SW480 (cell line): ENCODE measurements around the gene LRRC23.
A peak's percentile ranks its signal among the peaks of the same experiment; 100 is the strongest.

Experiments used
- DNase-seq: peaks from one replicate; pipeline ENCODE4 v3.0.0-alpha.2; 2016; ENCODE audit warnings: low spot score

Gene LRRC23

GRCh38 chr12:6925540-6926279 is 21.1 kb downstream of the LRRC23 start:
- DNase-seq = peak; percentile 90

GRCh38 chr12:6927379-6928021 is 22.9 kb downstream of the LRRC23 start, which contains the start of gene ATN1:
ATN1 (plus strand) TSS chr12:6927959; CDS start chr12:6934002, 6,043 bp downstream.
- DNase-seq = peak; percentile 75

GRCh38 chr12:6928022-6928702 is 23.5 kb downstream of the LRRC23 start:
- DNase-seq = no peak

GRCh38 chr12:6928703-6929407 is 24.2 kb downstream of the LRRC23 start:
- DNase-seq = no peak

DNA sequence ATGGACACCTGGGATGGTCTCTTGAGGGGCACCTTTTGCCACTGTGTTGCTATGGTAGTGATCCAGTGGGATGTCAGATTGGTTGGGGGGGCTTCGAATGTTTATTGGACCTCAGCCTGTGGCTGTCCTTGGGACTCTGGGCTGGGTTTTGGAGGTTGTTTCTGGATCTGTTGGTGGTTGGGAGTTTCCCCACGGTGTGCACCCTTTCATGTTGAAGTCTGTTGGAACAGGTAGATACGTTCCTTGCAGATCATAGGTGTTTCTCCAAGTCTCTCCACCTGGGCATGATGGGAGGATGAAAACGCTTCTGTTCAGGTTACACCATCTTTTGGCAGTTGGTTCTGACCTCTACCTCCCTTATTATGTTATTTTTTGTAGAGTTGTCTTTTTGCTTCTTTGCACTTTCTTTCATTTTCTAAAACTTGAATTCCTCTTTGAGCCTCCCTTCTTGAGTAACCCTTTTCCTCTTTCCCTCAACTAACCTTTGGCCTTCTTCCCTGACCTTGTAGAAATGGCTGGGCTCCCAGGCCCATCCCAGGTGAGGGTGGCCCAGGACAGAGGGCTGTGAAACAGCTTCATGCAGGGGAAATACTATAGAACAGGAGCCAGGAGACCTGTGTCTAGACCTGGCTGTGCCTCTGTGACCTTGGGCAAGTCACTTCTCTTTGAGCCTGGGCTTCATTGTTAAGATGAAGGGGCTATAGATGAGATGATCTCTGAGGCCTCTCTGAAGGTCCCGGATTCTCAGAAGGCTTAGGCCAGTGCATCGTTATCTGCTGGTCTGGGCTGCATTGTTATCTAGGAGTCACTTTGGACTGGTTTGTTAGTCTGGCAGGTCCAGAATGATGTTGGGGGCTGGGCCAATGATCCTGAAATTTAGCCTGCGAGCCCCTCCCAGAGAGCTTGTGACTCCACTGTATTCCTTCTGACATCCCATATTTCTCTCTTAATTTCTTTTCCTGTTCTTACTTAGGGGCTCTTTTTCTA is 25.1 kb downstream of the LRRC23 start:
- DNase-seq = no peak

DNA sequence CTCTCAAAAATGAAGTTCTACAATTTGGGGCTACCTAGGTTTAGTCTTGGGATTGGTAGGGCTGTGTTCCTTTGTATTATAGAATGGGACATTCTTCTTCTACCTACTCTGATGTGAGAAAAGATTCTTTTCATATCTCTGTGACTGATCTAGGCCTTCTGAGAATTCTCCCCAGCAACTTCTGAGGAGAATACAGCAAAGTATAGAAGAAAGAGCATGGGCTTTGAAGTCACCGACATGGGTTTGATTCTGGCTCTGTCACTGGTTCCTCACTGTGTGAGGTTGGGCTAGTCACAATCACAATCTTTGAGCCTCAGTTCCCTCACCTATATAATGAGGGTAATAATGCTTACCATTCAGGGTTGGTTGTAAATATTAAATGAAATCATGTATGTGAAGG is 28.1 kb downstream of the LRRC23 start:
- DNase-seq = no peak

- DNase-seq = no peak
These were observed 29.5 kb downstream of the LRRC23 start for GRCh38 chr12:6934110-6934509.

DNA sequence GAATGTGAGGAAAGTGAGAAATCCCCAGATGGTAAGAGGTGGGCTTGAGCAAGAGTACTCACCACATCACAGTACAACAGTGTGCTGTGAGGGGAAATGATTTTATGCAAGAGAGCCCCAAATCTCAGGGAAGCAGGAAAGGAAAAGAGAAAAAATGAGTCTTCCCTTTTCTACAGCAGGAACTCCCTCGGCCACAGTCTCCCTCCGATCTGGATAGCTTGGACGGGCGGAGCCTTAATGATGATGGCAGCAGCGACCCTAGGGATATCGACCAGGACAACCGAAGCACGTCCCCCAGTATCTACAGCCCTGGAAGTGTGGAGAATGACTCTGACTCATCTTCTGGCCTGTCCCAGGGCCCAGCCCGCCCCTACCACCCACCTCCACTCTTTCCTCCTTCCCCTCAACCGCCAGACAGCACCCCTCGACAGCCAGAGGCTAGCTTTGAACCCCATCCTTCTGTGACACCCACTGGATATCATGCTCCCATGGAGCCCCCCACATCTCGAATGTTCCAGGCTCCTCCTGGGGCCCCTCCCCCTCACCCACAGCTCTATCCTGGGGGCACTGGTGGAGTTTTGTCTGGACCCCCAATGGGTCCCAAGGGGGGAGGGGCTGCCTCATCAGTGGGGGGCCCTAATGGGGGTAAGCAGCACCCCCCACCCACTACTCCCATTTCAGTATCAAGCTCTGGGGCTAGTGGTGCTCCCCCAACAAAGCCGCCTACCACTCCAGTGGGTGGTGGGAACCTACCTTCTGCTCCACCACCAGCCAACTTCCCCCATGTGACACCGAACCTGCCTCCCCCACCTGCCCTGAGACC is 31.0 kb downstream of the LRRC23 start:
- no peak for DNase-seq

- no peak for DNase-seq
These were observed 31.6 kb downstream of the LRRC23 start for GRCh38 chr12:6936194-6936635.

GRCh38 chr12:6936636-6937480 is 32.2 kb downstream of the LRRC23 start:
- DNase-seq = no peak

DNA sequence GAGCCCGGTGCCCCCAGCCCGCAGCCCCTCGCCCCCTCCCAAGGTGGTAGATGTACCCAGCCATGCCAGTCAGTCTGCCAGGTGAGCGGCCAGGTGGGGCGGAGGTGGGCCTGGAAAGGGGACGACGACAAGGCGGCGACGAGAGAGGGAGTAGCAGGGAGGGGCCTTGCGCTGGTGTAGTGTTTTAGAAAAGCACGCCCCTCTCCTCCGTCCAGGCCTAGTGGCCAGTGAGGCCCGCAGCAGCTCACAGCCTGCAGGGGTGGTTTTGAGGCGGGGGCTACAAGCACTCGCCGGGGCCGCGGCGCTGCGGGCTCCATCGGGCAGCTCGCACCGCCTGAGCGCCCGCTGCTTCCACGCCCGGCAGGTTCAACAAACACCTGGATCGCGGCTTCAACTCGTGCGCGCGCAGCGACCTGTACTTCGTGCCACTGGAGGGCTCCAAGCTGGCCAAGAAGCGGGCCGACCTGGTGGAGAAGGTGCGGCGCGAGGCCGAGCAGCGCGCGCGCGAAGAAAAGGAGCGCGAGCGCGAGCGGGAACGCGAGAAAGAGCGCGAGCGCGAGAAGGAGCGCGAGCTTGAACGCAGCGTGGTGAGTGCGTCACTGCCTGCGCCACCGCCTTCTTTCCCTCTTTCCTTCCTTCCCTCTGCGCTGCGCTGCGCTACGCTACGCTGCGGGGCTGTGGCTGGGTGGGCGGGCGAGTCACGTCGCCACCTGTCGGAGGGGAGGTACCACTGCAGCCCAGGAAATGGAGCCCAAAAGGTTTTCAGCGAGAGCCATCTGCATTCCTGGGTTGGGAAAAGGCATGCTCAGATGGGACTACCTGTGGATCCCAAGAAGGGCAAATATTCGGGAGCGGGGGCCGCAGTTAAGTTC is 33.1 kb downstream of the LRRC23 start:
- peak; percentile 98 for DNase-seq

- DNase-seq = no peak
These were observed 34.0 kb downstream of the LRRC23 start for GRCh38 chr12:6938353-6939190.

- no peak for DNase-seq
These were observed 34.5 kb downstream of the LRRC23 start for GRCh38 chr12:6939191-6939540.

DNA sequence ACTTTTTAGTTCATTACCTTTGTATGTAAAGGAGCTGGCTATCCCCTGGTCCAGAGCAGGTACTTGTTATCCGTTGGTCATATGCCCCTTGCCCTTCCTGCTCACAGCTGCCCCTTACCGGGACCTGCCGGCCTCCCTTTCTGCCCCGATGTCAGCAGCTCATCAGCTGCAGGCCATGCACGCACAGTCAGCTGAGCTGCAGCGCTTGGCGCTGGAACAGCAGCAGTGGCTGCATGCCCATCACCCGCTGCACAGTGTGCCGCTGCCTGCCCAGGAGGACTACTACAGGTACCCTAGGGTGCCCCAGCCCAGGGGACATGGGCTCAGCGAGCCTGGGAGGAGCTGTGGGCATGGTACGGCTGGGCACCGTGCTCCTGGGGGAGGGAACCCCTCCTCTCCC is 36.6 kb downstream of the LRRC23 start:
- no peak for DNase-seq

- no peak for DNase-seq
These were observed 37.2 kb downstream of the LRRC23 start for GRCh38 chr12:6941782-6942181.

DNA sequence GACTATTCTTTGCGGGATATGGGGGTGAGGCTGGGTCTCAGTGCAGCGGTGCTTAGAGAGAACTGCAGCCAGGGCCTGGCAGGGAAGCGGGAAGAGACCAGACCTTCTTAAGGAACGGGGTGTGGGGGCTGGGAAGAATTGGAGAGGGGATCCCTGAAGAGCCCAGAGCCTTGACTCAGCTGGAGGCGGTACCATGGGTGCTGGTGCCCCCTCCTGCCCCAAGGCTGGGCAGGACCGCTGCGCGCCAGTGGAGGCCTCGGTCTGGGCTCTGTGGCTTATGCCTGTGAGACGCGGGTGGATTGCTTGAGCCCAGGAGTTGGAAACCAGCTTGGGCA is 37.7 kb downstream of the LRRC23 start:
- no peak for DNase-seq

DNA sequence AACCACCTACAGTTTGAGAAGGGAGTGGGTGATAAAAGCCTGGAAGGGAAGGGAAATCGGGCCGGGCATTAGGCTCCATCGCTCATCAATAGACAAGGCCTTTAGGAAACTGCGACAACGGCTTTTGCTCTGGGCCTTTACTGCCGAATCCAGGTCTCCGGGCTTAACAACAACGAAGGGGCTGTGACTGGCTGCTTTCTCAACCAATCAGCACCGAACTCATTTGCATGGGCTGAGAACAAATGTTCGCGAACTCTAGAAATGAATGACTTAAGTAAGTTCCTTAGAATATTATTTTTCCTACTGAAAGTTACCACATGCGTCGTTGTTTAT is 38.7 kb downstream of the LRRC23 start:
- peak; percentile 97 for DNase-seq
